Measurements from ENCODE around the gene METRNL.

METRNL gene

GRCh38 chr17:83084621-83085056 is 5.2 kb downstream of the METRNL start:
- no peak overlapping the region for H3K27ac Mint-ChIP-seq

GRCh38 chr17:83085103-83085502 is 5.7 kb downstream of the METRNL start:
- H3K36me3 Mint-ChIP-seq, result peaks cover 30 to 48% of the 10 kb centered on the region in 2 donors
- ATAC-seq (replicated peaks), result no peak
- H3K4me3 Mint-ChIP-seq, result no peak overlapping the region
- H3K9me3 Mint-ChIP-seq, result no peaks in the 10 kb centered on the region
- no peak overlapping the region for H3K27ac Mint-ChIP-seq
- H3K27me3 Mint-ChIP-seq, result no peaks in the 10 kb centered on the region
- DNase-seq, result no peak
- peaks cover 29 to 52% of the 10 kb centered on the region in 2 donors for H3K4me1 Mint-ChIP-seq

More at GRCh38 chr17:83084621-83085056, 5.2 kb downstream of the METRNL start:
- DNase-seq (no peak), ATAC-seq (replicated peaks) (no peak)
- H3K9me3 Mint-ChIP-seq, result no peaks in the 10 kb centered on the region
- peaks cover 29 to 52% of the 10 kb centered on the region in 2 donors for H3K4me1 Mint-ChIP-seq
- no peaks in the 10 kb centered on the region for H3K27me3 Mint-ChIP-seq
- H3K36me3 Mint-ChIP-seq, result peaks cover 29 to 46% of the 10 kb centered on the region in 2 donors
- no peak overlapping the region for H3K4me3 Mint-ChIP-seq

GRCh38 chr17:83085526-83086198 is 6.3 kb downstream of the METRNL start:
- no peak overlapping the region for H3K4me3 Mint-ChIP-seq

GRCh38 chr17:83086199-83086880 is 6.9 kb downstream of the METRNL start:
- DNase-seq, result no peak
- no peaks in the 10 kb centered on the region for H3K9me3 Mint-ChIP-seq
- peaks cover 33 to 53% of the 10 kb centered on the region in 2 donors for H3K36me3 Mint-ChIP-seq
- H3K4me1 Mint-ChIP-seq, result peaks cover 30 to 54% of the 10 kb centered on the region in 2 donors
- no peaks in the 10 kb centered on the region for H3K27me3 Mint-ChIP-seq
- H3K27ac Mint-ChIP-seq, result no peak overlapping the region
- no peak for ATAC-seq (replicated peaks)
- H3K4me3 Mint-ChIP-seq, result no peak overlapping the region

More at GRCh38 chr17:83085526-83086198, 6.3 kb downstream of the METRNL start:
- no peaks in the 10 kb centered on the region for H3K27me3 Mint-ChIP-seq
- H3K4me1 Mint-ChIP-seq, result peaks cover 29 to 53% of the 10 kb centered on the region in 2 donors
- H3K27ac Mint-ChIP-seq, result no peak overlapping the region
- no peak for DNase-seq
- H3K36me3 Mint-ChIP-seq, result peaks cover 31 to 50% of the 10 kb centered on the region in 2 donors
- ATAC-seq (replicated peaks), result no peak
- H3K9me3 Mint-ChIP-seq, result no peaks in the 10 kb centered on the region

GRCh38 chr17:83086907-83087787 is 7.7 kb downstream of the METRNL start:
- Mint-ChIP-seq H3K27me3 (no peaks in the 10 kb centered on the region), H3K36me3 (peaks cover 36 to 56% of the 10 kb centered on the region in 2 donors)

GRCh38 chr17:83087788-83088360 is 8.5 kb downstream of the METRNL start:
- H3K4me1 Mint-ChIP-seq, result peaks cover 17 to 39% of the 10 kb centered on the region in 2 donors
- H3K4me3 Mint-ChIP-seq, result no peak overlapping the region
- ATAC-seq (replicated peaks) (no peak), DNase-seq (no peak)
- no peak overlapping the region for H3K27ac Mint-ChIP-seq
- peaks cover 34 to 51% of the 10 kb centered on the region in 2 donors for H3K36me3 Mint-ChIP-seq
- H3K27me3 Mint-ChIP-seq, result no peaks in the 10 kb centered on the region
- H3K9me3 Mint-ChIP-seq, result no peaks in the 10 kb centered on the region

More at GRCh38 chr17:83086907-83087787, 7.7 kb downstream of the METRNL start:
- DNase-seq, result no peak
- ATAC-seq (replicated peaks), result no peak
- H3K4me1 Mint-ChIP-seq, result peaks cover 25 to 46% of the 10 kb centered on the region in 2 donors
- no peak overlapping the region for H3K27ac Mint-ChIP-seq
- no peak overlapping the region for H3K4me3 Mint-ChIP-seq
- H3K9me3 Mint-ChIP-seq, result no peaks in the 10 kb centered on the region

GRCh38 chr17:83088451-83088850 is 9.0 kb downstream of the METRNL start:
- no peak overlapping the region for H3K4me3 Mint-ChIP-seq
- H3K9me3 Mint-ChIP-seq, result no peaks in the 10 kb centered on the region
- DNase-seq (no peak), ATAC-seq (replicated peaks) (no peak)
- peaks cover 38 to 51% of the 10 kb centered on the region in 2 donors for H3K36me3 Mint-ChIP-seq
- H3K27ac Mint-ChIP-seq, result no peak overlapping the region
- no peaks in the 10 kb centered on the region for H3K27me3 Mint-ChIP-seq
- H3K4me1 Mint-ChIP-seq, result peaks cover 12 to 33% of the 10 kb centered on the region in 2 donors

GRCh38 chr17:83088909-83089308 is 9.5 kb downstream of the METRNL start:
- no peak for DNase-seq
- Mint-ChIP-seq H3K27me3 (no peaks in the 10 kb centered on the region), H3K4me3 (no peak overlapping the region), H3K36me3 (peaks cover 41 to 55% of the 10 kb centered on the region in 2 donors), H3K9me3 (no peaks in the 10 kb centered on the region), H3K4me1 (peaks cover 8 to 29% of the 10 kb centered on the region in 2 donors), H3K27ac (no peak overlapping the region)
- ATAC-seq (replicated peaks), result no peak

GRCh38 chr17:83089328-83090132 is 10.1 kb downstream of the METRNL start:
- H3K36me3 Mint-ChIP-seq, result peaks cover 44 to 57% of the 10 kb centered on the region in 2 donors
- no peaks in the 10 kb centered on the region for H3K27me3 Mint-ChIP-seq
- H3K4me3 Mint-ChIP-seq, result no peak overlapping the region
- H3K27ac Mint-ChIP-seq, result no peak overlapping the region
- no peaks in the 10 kb centered on the region for H3K9me3 Mint-ChIP-seq
- no peak for ATAC-seq (replicated peaks)
- no peak for DNase-seq
- peaks cover 7 to 26% of the 10 kb centered on the region in 2 donors for H3K4me1 Mint-ChIP-seq

- no peak overlapping the region for H3K27ac Mint-ChIP-seq
- peaks cover 7 to 17% of the 10 kb centered on the region in 2 donors for H3K4me1 Mint-ChIP-seq
- no peak overlapping the region for H3K4me3 Mint-ChIP-seq
- no peak for DNase-seq
- peaks cover 40 to 53% of the 10 kb centered on the region in 2 donors for H3K36me3 Mint-ChIP-seq
- H3K9me3 Mint-ChIP-seq, result no peaks in the 10 kb centered on the region
- no peaks in the 10 kb centered on the region for H3K27me3 Mint-ChIP-seq
- no peak for ATAC-seq (replicated peaks)
These were observed 11.2 kb downstream of the METRNL start for GRCh38 chr17:83090444-83091256.

GRCh38 chr17:83091257-83092141 is 12.1 kb downstream of the METRNL start:
- Mint-ChIP-seq H3K27ac (no peak overlapping the region), H3K4me1 (peaks cover 4 to 8% of the 10 kb centered on the region in 2 donors), H3K4me3 (no peak overlapping the region), H3K36me3 (peaks cover 39 to 48% of the 10 kb centered on the region in 2 donors), H3K9me3 (no peaks in the 10 kb centered on the region), H3K27me3 (no peaks in the 10 kb centered on the region)
- no peak for ATAC-seq (replicated peaks)
- DNase-seq, result no peak

- no peaks in the 10 kb centered on the region for H3K9me3 Mint-ChIP-seq
- no peak overlapping the region for H3K4me3 Mint-ChIP-seq
These were observed 12.8 kb downstream of the METRNL start for GRCh38 chr17:83092186-83092585.

More at GRCh38 chr17:83092186-83092585, 12.8 kb downstream of the METRNL start:
- Mint-ChIP-seq H3K4me1 (peaks cover 5 to 10% of the 10 kb centered on the region in 2 donors), H3K27me3 (no peaks in the 10 kb centered on the region), H3K27ac (no peak overlapping the region), H3K36me3 (peaks cover 39 to 51% of the 10 kb centered on the region in 2 donors)
- ATAC-seq (replicated peaks) (no peak), DNase-seq (no peak)

All from stimulated activated naive B cell treated with anti-CD40 and anti-IgM and Interleukin-4, amounts not matched to agents 10 μg/mL and 1 μg/mL and 100 μg/mL, for 72 hours (primary cell).